Keratinocyte (primary cell): ENCODE data around the gene GATD1. TPM values are rescaled to one million over a fixed set of nuclear protein-coding genes. Genes with fewer than 3 reads are reported as not detected.
A peak's percentile ranks its signal among the peaks of the same experiment; 100 is the strongest.

Experiments
- DNase-seq: peaks from one replicate; pipeline ENCODE4 v3.0.0-alpha.2; 2011; ENCODE audit warnings: low read depth, missing footprints, low spot score
- FAIRE-seq: peaks from 2 replicates; lab custom pipeline; 2011; peaks lifted over from hg19 to GRCh38; lab: Jason Lieb, UNC
- H2AFZ ChIP-seq: 2 replicates; pipeline ENCODE4 v1.6.0; 2012; ENCODE audit warnings: low read length, control low read depth, inconsistent platforms; ENCODE audit not compliant: control insufficient read depth
- H3K27ac ChIP-seq: 2 replicates; pipeline ENCODE4 v1.5.1; 2011; ENCODE audit warnings: low read length; ENCODE audit not compliant: control insufficient read depth, insufficient read depth
- H3K27me3 ChIP-seq: 3 replicates; pipeline ENCODE4 v1.6.0; 2011; ENCODE audit warnings: low read length; ENCODE audit not compliant: control insufficient read depth, insufficient read depth; ENCODE audit errors: extremely low read depth
- H3K36me3 ChIP-seq, 2 experiments: 2 replicates in 1 of 2; 3 replicates in 1 of 2; pipeline ENCODE4 v1.5.1; 2011; ENCODE audit warnings: low read length in 2 of 2, mild to moderate bottlenecking in 1 of 2; ENCODE audit not compliant: control insufficient read depth in 2 of 2, insufficient read depth in 2 of 2; ENCODE audit errors: extremely low read depth in 1 of 2
- H3K4me1 ChIP-seq: 3 replicates; pipeline ENCODE4 v1.5.1; 2011; ENCODE audit warnings: low read length; ENCODE audit not compliant: control insufficient read depth, insufficient read depth; ENCODE audit errors: extremely low read depth
- H3K4me2 ChIP-seq: 3 replicates; pipeline ENCODE4 v1.6.0; 2011; ENCODE audit warnings: low read depth, low read length; ENCODE audit not compliant: control insufficient read depth, insufficient read depth; ENCODE audit errors: extremely low read depth
- H3K4me3 ChIP-seq, 3 experiments: fragments of 200-600 bp in 1 of 3; sonication (generic) in 1 of 3; 2 replicates in 2 of 3; 3 replicates in 1 of 3; pipeline ENCODE4 v1.5.1; 2011 to 2016; ENCODE audit warnings: low read length in 3 of 3, mild to moderate bottlenecking in 3 of 3, control low read depth in 2 of 3, inconsistent platforms in 1 of 3, low read depth in 1 of 3, mixed read lengths in 1 of 3, mixed run types in 1 of 3, moderate library complexity in 1 of 3; ENCODE audit not compliant: control insufficient read depth in 2 of 3, insufficient read depth in 2 of 3; ENCODE audit errors: extremely low read depth in 1 of 3
- H3K79me2 ChIP-seq: 2 replicates; pipeline ENCODE4 v1.6.0; 2012; ENCODE audit warnings: low read length; ENCODE audit not compliant: control insufficient read depth, insufficient read depth
- H3K9ac ChIP-seq: 3 replicates; pipeline ENCODE4 v1.6.0; 2011; ENCODE audit warnings: low read length; ENCODE audit not compliant: control insufficient read depth, insufficient read depth; ENCODE audit errors: extremely low read depth
- H3K9me1 ChIP-seq: 3 replicates; pipeline ENCODE4 v1.6.0; 2011; ENCODE audit warnings: low read length; ENCODE audit not compliant: control insufficient read depth, insufficient read depth; ENCODE audit errors: extremely low read depth
- H3K9me3 ChIP-seq: 2 replicates; pipeline ENCODE4 v1.5.1; 2012; ENCODE audit warnings: low read depth, low read length; ENCODE audit not compliant: control insufficient read depth
- H4K20me1 ChIP-seq: 3 replicates; pipeline ENCODE4 v1.6.0; 2011; ENCODE audit warnings: low read length; ENCODE audit not compliant: control insufficient read depth, insufficient read depth; ENCODE audit errors: extremely low read depth
- EZH2 ChIP-seq: IDR thresholded peaks from one replicate; pipeline ENCODE4 v1.6.1; 2012; ENCODE audit warnings: inconsistent platforms, mild to moderate bottlenecking, low read length, moderate library complexity
- dilution Hi-C: fragments of 300-500 bp; cut with MboI; formaldehyde crosslinking; loops from one replicate; pipeline ENCODE4 v1.7.0; 2020; ENCODE audit warnings: low sequenced_read_pairs; ENCODE audit not compliant: extremely low pct_ligation_motif_present
- polyA plus RNA-seq, 5 experiments: library from polyadenylated mRNA; depleted of rRNA in 3 of 5; stranded (reverse) in 3 of 5; stranded (forward) in 1 of 5; unstranded in 1 of 5; fragments of >200 nt; gene quantifications; 1 replicate in 1 of 5; 2 replicates in 3 of 5; 3 replicates in 1 of 5; pipeline versions ENCODE4 v1.2.1 to v1.2.3, GENCODE V29; 2011 to 2012; ENCODE audit warnings: missing spikeins in 2 of 5, low read depth in 1 of 5, low replicate concordance in 1 of 5
- TF ChIP-seq, protein P1 (sequence below), 3 experiments: IDR thresholded peaks in 1 of 3; conservative IDR thresholded peaks in 1 of 3; optimal IDR thresholded peaks in 1 of 3; 2 replicates in 2 of 3; 3 replicates in 1 of 3; pipeline versions ENCODE3 to v1.5.1; 2011; ENCODE audit warnings: low read length in 3 of 3, mild to moderate bottlenecking in 3 of 3, moderate library complexity in 2 of 3, control low read depth in 1 of 3, inconsistent platforms in 1 of 3; ENCODE audit not compliant: insufficient read depth in 2 of 3; ENCODE audit errors: extremely low read depth in 1 of 3

The GATD1 gene
- polyA plus RNA-seq, 1 donor (not counting 4 experiments of a cell fraction or from before 2014, with no cell fraction given), result 24.4 TPM

DNA sequence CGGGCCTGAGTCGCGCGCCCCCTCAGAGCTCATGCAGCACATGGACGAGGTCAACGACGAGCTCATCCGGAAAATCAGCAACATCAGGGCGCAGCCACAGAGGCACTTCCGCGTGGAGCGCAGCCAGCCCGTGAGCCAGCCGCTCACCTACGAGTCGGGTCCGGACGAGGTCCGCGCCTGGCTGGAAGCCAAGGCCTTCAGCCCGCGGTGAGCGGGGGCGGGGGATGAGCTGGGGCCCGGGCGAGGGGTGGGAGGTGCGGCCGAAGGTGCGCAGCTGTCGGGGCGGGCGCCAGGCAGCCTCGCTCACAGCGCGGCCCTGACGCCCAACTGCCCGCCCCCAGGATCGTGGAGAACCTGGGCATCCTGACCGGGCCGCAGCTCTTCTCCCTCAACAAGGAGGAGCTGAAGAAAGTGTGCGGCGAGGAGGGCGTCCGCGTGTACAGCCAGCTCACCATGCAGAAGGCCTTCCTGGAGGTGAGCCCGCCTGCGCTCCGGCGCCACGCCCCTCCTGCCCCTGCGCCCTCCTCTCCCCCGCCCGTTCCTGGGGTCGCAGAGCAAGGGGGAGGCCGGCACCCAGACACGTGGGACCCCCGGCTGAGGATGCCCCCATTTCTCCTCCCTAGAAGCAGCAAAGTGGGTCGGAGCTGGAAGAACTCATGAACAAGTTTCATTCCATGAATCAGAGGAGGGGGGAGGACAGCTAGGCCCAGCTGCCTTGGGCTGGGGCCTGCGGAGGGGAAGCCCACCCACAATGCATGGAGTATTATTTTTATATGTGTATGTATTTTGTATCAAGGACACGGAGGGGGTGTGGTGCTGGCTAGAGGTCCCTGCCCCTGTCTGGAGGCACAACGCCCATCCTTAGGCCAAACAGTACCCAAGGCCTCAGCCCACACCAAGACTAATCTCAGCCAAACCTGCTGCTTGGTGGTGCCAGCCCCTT, 50.7 kb downstream of the GATD1 start:
- H3K9me3 ChIP-seq, result no peaks in the 10 kb centered on the region
- no peak for DNase-seq
- no peak overlapping the region for H3K27ac ChIP-seq
- TF ChIP-seq, protein P1, sequence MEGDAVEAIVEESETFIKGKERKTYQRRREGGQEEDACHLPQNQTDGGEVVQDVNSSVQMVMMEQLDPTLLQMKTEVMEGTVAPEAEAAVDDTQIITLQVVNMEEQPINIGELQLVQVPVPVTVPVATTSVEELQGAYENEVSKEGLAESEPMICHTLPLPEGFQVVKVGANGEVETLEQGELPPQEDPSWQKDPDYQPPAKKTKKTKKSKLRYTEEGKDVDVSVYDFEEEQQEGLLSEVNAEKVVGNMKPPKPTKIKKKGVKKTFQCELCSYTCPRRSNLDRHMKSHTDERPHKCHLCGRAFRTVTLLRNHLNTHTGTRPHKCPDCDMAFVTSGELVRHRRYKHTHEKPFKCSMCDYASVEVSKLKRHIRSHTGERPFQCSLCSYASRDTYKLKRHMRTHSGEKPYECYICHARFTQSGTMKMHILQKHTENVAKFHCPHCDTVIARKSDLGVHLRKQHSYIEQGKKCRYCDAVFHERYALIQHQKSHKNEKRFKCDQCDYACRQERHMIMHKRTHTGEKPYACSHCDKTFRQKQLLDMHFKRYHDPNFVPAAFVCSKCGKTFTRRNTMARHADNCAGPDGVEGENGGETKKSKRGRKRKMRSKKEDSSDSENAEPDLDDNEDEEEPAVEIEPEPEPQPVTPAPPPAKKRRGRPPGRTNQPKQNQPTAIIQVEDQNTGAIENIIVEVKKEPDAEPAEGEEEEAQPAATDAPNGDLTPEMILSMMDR (optimal IDR thresholded peaks at IDR 0.05 in 1 of 3, IDR thresholded peaks at IDR 0.05 in 1 of 3, conservative IDR thresholded peaks at IDR 0.05 in 1 of 3; ENCODE audit: extremely low read depth in 1 of 3, insufficient read depth in 2 of 3, low read length in 3 of 3), result no peak
- no peak for TF ChIP-seq EZH2
- H2AFZ ChIP-seq, result no peak overlapping the region
- dilution Hi-C loops, result no loop called here
- H4K20me1 ChIP-seq, result peaks cover 2% of the 10 kb centered on the region
- FAIRE-seq, result peak; percentile 26
- H3K4me2 ChIP-seq, result no peak overlapping the region
- no peaks in the 10 kb centered on the region for H3K27me3 ChIP-seq
- H3K4me3 ChIP-seq, result no peak overlapping the region
- peaks cover 23 to 31% of the 10 kb centered on the region in 2 experiments for H3K36me3 ChIP-seq
- no peaks in the 10 kb centered on the region for H3K9me1 ChIP-seq
- H3K9ac ChIP-seq, result no peak overlapping the region
- H3K4me1 ChIP-seq, result peaks cover 12% of the 10 kb centered on the region
- no peaks in the 10 kb centered on the region for H3K79me2 ChIP-seq

DNA sequence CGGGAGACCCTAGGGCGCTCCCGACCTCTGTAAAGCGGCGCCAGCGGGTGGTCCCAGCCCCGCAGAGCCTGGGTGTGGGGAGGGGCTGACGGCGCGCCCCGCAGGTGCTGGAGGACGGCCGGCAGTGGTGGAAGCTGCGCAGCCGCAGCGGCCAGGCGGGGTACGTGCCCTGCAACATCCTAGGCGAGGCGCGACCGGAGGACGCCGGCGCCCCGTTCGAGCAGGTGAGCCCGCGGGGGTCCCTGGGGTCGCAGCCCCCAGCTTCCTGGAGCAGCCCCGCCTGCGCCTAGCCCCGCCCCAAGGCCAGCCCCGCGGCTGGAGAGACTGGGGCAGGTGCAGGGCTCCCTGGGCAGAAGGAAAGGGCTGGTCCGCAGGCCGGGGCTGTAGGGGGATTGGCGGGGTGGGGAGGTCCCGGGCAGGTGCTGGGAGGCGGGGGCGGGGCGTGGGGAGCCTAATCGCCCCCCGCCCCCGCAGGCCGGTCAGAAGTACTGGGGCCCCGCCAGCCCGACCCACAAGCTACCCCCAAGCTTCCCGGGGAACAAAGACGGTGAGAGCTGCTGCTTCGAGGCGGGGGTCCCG, 51.6 kb downstream of the GATD1 start:
- Histone ChIP-seq H3K79me2 (no peaks in the 10 kb centered on the region), H3K4me1 (peaks cover 12% of the 10 kb centered on the region), H3K27ac (no peak overlapping the region), H4K20me1 (peaks cover 2% of the 10 kb centered on the region), H3K4me2 (no peak overlapping the region), H3K9me1 (no peaks in the 10 kb centered on the region), H3K9ac (no peak overlapping the region), H3K4me3 (no peak overlapping the region), H3K27me3 (no peaks in the 10 kb centered on the region), H3K36me3 (peaks cover 23 to 34% of the 10 kb centered on the region in 2 experiments), H3K9me3 (no peaks in the 10 kb centered on the region), H2AFZ (no peak overlapping the region)
- FAIRE-seq (no peak), DNase-seq (no peak)
- dilution Hi-C loops, result no loop called here
- TF ChIP-seq, protein P1 (optimal IDR thresholded peaks at IDR 0.05 in 1 of 3, IDR thresholded peaks at IDR 0.05 in 1 of 3, conservative IDR thresholded peaks at IDR 0.05 in 1 of 3; ENCODE audit: extremely low read depth in 1 of 3, insufficient read depth in 2 of 3, low read length in 3 of 3), result no peak
- no peak for TF ChIP-seq EZH2
